Fibroblast of skin of back (primary cell): Measurements from ENCODE around the gene TNC.
"Not testable (repeated sequence)": the region's sequence is repeated elsewhere in the genome, so short reads cannot be mapped to it uniquely, and the experiment has no call there.

Experiments used
- DNase-seq: peaks from one replicate; pipeline ENCODE4 v3.0.0-alpha.2; 2013

TNC gene

GRCh38 chr9:115134941-115135340 lies 17.0 kb upstream of the TNC start:
- peak; percentile 9 for DNase-seq

DNA sequence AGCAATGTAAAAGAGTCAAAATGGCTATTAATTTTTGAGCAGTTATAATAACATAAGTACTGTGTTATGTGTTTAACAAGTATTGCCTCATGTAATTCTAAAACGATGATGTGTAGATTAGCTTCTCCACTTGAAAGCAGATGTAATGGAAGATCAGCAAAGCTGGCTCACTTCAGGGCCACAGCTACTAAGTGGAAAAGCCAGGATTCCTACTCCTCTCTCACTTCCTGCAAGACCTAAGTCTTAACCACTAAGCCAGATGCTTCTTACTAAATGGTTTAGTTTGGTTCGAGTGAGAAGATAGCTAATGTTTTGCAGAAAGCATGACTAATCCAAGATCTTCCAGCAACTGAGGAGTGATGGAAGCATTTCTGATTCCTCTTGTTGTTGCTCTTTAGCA lies 15.7 kb upstream of the TNC start:
- DNase-seq, result peak; percentile 87

DNA sequence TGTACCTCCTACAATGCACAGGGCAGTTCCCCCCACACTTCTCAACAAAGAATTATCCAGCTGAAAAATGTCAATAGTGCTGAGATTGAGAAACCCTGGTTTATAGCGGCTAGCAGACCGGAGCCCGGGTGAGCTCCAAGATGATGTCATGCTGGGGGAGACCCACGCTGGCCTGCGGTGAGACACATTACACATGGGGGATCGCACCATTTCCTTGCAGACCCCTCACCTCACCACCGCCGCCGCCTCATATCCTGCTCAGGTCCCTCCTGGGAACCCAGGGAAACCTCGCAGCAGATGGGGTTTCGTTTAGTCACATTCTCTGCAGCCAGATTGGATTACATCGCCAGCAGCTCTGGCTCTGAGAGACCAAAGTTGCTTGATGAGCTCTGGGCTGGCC lies 14.7 kb upstream of the TNC start:
- peak; percentile 60 for DNase-seq

DNA sequence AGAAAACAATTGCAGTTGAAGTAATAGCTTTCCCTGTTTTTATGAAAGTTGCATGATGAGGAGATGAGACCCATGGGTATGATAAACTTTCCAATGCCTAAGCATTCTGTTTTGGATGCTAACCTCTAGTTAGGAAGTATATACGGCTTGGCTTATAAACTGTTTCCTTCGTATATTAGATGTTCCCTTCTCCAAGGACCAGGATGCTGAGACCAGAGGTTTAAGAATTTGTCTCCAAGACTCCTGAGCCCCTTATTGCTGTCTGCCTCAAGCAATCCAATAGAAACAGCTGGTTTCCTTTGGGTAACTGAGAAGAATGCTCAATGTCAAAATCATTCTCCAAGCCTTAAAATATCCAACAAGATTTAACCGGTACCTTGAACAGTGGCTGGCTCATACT lies 12.2 kb upstream of the TNC start:
- DNase-seq, result no peak

DNA sequence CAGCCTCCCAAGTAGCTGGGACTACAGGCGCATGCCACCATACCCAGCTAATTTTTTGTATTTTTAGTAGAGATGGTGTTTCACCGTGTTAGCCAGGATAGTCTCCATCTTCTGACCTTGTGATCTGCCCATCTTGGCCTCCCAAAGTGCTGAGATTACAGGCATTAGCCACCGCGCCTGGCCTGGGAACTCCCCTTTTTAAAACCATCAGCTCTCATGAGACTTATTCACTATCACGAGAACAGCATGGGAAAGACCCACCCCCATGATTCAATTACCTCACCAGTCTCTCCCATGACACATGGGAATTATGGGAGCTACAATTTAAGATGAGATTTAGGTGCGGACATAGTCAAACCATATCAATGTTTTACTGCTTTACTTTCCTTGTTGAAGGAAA lies 10.8 kb upstream of the TNC start:
- not testable (repeated sequence) for DNase-seq

- peak; percentile 88 for DNase-seq
Measured at GRCh38 chr9:115127191-115127817, 9.3 kb upstream of the TNC start.

- peak; percentile 52 for DNase-seq
Measured at GRCh38 chr9:115126404-115126803, 8.4 kb upstream of the TNC start.

- no peak for DNase-seq
Measured at GRCh38 chr9:115122937-115123336, 5.0 kb upstream of the TNC start.

DNA sequence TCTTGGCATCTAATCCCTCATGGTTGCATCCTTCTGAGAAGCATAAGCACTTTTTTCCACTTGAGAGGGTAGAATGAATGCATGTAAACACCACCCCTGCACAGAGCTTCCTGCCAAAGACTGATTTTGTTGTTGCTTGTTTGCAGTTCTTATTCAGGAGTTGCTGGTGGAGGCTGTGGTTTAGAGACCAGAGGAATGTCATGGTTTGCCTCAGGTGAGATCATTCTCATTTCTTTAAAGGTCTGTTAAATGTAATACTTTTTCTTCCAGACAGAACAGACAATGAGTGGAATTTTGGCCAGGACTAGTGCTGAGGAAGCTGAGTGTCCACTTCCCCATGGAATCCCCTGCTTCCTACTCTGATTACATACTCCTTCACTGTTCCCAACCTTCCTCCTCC lies 3.2 kb upstream of the TNC start:
- DNase-seq, result no peak

DNA sequence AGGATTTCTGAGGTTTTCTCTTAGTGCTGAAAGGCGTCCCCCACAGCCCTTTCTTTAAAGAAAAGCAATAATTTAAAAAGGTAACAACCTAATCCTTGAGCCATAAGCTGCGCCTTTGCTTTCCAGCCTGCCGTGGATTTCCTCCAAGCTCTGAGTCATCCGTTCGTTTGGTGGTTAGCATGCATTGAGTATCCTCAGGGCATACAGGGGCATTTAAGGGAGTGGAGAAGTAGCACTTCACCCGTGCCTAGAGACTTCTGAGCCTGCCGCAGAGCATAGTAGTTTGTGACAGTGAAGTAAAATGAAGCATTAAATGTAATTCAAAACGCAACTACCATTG lies 892 bp upstream of the TNC start:
- peak; percentile 96 for DNase-seq

- DNase-seq, result no peak
Measured at GRCh38 chr9:115116421-115117284, 1.3 kb downstream of the TNC start.

GRCh38 chr9:115115924-115116323 lies 2.0 kb downstream of the TNC start:
- DNase-seq, result peak; percentile 93

DNA sequence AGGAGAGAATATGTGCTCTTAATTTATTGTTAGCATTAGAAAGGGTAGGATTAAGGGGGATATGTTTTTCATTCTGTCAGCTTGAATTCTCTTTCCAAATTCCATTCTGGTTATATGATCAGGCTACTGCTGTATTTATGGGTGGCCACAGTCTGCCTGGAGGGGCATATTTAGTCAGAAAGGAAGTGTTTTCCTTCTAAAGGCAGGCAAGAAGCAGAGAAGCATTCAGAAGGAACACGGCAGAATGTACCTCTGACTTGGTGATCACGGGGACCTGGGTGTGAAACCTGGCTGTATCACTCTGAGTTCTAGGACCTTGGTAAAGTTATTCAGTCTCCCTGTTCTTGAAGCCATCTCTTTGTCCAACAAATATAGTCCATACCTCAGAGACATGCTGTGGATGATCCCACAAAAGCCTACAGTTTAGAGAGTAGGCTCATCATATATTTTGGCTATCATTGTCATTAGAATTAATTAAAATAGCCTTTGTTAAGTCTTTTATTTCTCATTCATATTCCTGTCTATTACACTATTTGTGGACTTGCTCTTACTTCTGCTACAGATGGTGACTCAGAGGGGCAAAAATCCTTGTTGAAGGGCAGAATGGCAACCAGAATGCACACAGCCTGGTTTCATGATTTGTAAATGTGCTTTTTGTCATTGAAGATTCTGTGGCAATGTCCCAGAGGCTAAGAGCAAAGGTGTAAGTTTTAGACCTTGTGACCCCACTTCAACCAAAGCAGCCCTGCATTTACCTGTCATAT lies 2.7 kb downstream of the TNC start:
- peak; percentile 88 for DNase-seq

GRCh38 chr9:115114546-115114945 lies 3.4 kb downstream of the TNC start:
- peak; percentile 32 for DNase-seq

DNA sequence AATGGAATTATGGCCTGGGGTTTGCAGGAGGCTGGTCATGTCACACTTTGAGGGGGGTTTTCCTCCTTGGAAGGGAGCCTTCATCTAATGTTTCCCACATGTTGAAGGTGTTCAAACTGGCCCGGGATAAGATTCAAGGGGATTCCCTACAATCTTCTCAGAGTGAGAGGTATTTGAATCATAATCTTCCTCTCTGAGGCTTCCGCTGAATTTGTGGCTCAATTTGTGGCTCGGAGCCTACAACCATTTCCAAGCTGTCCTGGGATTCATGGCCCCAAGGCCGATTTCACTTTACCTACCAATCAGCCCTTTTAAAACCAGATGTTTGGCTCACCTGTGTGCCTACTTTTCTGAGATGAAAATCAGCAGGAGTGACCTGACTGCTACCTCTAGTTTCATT lies 3.9 kb downstream of the TNC start:
- no peak for DNase-seq

- peak; percentile 48 for DNase-seq
Measured at GRCh38 chr9:115111874-115112273, 6.1 kb downstream of the TNC start.

- peak; percentile 92 for DNase-seq
Measured at GRCh38 chr9:115109486-115109885, 8.5 kb downstream of the TNC start.

DNA sequence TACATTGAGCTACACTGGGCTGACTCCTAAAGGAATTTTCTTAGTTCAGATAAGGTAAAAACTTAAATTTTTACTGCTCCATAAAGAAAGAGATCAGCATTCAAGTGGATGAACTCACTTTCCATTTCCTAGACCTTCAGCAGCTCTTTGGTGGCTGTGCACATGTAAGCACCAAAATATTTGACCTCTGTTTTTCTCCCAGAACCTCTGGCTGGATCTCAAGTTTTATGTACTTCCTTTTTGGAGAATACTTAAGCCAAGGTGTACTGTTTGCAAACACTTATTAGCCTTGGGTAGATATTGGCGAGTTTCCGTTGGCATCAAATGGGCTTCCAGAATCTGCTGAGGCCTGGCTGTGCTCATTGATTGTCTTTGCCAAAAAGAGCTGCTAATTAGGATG lies 10.3 kb downstream of the TNC start:
- peak; percentile 22 for DNase-seq

DNA sequence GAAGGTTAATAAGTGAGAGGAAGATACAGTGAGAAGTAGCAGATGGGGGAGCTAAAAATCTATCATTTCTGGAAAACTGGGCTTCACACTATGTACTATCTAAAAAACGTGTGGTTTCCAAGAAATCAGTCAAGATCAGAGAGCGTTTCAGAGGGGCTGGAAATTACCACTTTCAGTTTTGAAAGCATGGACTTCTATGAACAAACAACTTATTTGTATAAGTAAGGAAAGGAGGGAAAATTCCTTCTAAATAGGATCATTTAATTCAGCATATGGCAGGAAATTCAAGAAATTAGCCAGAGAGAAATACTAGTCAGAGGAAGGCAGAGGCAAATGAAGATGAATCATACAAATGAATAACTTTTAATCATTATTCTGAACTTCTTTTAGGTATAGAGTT lies 11.3 kb downstream of the TNC start:
- DNase-seq, result peak; percentile 55

GRCh38 chr9:115106001-115106400 lies 12.0 kb downstream of the TNC start:
- DNase-seq, result no peak

DNA sequence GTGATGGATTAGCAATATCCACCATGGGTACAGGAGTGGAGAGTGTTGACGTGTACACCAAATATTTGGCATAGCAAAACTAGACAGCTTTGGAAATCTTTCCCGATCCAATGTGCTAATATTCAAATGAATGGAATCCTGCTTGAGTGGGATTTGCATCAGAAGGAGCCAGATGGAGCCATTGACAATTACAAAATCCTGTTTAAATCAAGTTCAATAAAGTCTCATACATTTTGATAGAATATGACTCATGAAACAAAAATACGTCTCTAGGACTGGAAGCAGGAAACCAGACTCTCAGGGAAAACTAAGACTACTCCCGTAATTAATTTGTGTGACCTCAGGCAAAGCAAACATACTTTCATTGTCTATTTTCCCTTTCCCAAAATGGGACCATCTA lies 13.0 kb downstream of the TNC start:
- peak; percentile 84 for DNase-seq

DNA sequence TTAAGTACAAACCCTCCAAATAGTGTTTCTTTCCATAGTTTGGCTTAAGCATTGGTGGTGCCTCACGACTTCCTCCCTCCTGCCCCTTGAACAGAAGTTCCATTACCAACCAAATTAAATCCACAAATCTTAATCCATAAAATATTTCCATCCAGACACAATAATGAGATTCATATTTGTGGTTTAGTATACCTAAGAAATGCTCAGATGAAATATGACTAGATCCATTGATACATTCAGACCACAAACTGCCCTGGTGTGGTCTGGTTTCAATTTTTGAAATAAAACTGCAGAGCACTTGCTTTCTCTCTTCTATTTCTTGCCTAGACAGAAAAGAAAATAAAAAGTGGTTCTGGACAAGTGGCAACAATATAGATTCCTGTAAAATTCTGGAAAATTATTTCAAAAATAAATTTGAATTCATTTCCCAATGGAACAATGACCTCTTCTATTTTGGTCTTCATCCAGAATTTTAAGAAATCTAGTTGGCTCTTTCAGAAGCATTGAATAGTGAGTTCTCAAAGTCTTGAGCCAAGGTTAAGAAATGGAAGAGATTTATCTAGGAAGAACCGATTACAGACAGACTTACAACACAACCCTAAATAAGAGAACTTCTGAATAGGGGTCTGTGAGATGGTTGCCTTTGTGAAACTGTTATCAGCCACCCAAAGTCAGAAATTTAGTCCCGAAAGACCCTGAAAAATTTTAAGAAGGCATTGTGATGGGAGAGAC lies 14.0 kb downstream of the TNC start:
- peak; percentile 49 for DNase-seq

- no peak for DNase-seq
Measured at GRCh38 chr9:115099901-115100300, 18.1 kb downstream of the TNC start.
